HG03175 (cell line): ENCODE data around the gene AMH.

Source experiments
- ATAC-seq: cut with Tn5 transposase; IDR thresholded peaks from one replicate; pipeline ENCODE4 v1.9.1; 2021; ENCODE audit warnings: mild to moderate bottlenecking, moderate library complexity; ENCODE audit not compliant: unreplicated experiment

Gene AMH

DNA sequence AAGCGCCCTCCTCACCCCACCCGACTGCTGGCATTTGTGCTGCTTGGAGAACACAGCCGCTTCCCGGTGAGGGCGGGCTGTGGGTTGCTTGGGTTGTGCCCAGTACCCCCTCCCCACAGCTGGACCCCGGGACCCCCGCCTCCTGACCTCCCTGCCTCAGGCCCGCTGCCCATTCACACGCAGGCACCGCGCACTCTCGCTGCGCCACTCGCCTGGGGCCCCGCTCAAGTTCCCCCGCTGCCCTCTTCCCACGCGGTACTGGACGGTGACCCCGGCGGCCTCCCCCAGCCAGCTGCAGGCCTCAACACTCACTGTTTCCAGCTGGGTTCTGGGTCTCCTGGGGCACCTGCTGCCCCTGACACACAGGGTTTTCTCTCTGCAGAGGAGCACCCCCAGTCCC is 29.4 kb upstream of the AMH start:
- ATAC-seq, result no peak

DNA sequence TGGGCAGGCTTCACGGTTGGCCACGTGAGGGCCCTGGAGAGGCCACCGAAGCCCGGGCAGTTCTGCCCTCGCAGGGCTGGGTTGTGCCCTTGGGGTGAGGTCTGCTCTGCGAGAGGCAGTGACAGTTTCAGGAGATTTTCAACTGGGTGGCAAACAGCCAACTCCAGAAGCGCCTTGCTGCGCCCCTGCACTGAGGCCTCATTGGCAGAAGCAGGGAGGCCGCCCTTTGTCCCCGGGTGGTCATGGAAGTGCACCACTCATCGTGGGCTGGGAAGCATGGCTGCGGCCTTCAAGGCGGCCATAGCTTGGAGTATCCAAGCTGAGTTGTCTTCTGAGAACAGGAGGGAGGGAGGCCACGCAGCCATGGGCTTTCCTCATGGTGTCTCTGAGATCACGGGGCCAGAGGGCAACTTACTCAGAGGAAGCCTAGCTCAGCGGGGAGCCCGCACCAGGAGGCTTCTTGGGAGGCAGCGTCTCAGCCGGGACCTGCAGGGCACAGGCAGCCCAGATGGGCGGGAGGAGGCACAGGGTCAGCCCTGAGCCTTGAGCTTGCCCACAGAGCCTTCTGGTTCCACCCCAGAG is 27.8 kb upstream of the AMH start:
- ATAC-seq, result no peak

DNA sequence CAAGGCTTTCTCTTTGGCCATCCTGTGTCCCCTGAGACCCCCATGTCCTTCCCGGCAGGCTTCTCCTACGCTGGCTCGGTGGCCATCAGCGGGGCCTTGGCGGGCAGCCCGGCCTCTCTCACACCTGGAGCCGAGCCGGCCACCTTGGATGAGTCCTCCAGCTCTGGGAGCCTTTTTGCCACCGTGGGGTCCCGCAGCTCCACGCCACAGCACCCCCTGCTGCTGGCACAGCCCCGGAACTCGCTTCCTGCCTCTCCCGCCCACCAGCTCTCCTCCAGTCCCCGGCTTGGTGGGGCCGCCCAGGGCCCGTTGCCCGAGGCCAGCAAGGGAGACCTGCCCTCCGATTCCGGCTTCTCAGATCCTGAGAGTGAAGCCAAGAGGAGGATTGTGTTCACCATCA is 27.2 kb upstream of the AMH start:
- no peak for ATAC-seq

- no peak for ATAC-seq
These were observed 25.7 kb upstream of the AMH start for GRCh38 chr19:2223391-2223790.

DNA sequence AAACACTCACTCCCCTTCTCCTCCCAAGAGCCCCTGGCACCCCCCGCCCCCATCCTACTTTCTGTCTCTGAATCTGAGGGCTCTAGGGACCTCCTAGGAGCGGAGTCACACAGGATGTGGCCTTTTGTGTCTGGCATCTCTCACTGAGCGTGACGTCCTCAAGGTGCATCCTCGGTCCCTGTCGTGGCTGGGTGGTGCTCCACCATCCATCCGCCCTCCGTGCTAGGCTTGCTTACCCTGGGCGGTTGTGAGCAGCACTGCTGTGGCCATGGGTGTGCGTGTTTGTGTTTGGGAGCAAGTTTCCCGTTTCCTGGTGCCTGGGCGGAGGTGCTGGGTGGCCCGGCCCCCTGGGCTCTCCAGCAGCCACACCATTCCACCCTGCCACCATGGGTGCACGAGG is 25.2 kb upstream of the AMH start:
- no peak for ATAC-seq

- no peak for ATAC-seq
These were observed 24.3 kb upstream of the AMH start for GRCh38 chr19:2224754-2225349.

DNA sequence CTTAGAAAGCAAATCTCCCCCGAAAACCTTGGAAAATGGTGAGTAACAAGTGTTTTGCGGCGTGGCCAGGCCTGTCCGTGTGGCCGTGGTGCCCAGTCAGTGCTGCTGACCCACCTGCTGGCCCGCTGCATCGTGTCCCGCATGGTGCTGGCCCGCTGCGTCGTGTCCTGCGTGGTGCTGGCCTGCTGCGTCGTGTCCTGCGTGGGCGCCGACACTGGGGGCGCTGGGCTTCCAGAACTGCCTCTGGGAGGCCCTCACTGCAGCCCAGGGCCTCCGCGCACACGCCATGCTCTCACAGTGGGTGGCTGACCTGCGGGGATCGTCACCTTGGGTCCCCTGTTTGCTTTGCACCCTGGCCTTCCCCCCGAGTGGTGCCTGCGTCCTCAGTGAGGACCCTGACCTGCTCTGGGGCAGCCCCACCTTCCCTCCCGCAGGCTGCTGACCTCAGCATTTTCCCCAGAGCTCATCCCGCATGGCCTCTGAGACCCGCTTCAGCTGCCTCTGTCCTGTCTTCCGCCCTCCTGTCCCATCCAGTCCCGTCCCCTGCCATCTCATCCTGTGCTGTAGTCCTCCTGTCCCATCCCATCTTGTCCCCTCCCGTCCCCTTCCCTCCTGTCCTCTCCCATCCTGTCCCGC is 23.6 kb upstream of the AMH start:
- no peak for ATAC-seq

DNA sequence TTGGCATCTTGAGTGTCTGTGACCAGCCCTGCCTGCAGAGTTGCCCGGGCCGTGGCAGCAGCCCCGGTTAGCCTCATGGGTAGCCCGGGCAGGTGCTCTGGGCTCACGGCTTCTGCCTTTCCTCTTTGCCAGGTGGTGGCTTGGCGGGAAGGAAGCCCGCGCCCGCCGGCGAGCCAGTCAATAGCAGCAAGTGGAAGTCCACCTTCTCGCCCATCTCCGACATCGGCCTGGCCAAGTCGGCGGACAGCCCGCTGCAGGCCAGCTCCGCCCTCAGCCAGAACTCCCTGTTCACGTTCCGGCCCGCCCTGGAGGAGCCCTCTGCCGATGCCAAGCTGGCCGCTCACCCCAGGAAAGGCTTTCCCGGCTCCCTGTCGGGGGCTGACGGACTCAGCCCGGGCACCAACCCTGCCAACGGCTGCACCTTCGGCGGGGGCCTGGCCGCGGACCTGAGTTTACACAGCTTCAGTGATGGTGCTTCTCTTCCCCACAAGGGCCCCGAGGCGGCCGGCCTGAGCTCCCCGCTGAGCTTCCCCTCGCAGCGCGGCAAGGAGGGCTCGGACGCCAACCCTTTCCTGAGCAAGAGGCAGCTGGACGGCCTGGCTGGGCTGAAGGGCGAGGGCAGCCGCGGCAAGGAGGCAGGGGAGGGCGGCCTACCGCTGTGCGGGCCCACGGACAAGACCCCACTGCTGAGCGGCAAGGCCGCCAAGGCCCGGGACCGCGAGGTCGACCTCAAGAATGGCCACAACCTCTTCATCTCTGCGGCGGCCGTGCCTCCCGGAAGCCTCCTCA is 22.9 kb upstream of the AMH start:
- ATAC-seq, result no peak

DNA sequence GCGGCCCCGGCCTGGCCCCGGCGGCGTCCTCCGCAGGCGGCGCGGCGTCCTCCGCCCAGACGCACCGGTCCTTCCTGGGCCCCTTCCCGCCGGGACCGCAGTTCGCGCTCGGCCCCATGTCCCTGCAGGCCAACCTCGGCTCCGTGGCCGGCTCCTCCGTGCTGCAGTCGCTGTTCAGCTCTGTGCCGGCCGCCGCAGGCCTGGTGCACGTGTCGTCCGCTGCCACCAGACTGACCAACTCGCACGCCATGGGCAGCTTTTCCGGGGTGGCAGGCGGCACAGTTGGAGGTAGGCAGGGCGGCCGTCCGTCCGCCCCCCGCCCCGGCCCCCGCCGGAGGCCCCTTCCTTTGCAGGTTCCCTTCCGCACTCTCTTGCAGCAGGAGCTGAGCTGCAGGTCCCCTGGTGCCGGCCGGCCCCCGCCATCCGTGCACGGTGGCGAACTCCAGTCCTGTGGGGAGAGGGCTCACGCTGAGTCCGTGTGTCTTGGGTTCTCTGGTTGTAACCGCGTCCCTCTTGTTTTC is 22.2 kb upstream of the AMH start:
- no peak for ATAC-seq

- no peak for ATAC-seq
These were observed 21.5 kb upstream of the AMH start for GRCh38 chr19:2227415-2228156.

GRCh38 chr19:2228157-2229030 is 20.7 kb upstream of the AMH start:
- no peak for ATAC-seq

DNA sequence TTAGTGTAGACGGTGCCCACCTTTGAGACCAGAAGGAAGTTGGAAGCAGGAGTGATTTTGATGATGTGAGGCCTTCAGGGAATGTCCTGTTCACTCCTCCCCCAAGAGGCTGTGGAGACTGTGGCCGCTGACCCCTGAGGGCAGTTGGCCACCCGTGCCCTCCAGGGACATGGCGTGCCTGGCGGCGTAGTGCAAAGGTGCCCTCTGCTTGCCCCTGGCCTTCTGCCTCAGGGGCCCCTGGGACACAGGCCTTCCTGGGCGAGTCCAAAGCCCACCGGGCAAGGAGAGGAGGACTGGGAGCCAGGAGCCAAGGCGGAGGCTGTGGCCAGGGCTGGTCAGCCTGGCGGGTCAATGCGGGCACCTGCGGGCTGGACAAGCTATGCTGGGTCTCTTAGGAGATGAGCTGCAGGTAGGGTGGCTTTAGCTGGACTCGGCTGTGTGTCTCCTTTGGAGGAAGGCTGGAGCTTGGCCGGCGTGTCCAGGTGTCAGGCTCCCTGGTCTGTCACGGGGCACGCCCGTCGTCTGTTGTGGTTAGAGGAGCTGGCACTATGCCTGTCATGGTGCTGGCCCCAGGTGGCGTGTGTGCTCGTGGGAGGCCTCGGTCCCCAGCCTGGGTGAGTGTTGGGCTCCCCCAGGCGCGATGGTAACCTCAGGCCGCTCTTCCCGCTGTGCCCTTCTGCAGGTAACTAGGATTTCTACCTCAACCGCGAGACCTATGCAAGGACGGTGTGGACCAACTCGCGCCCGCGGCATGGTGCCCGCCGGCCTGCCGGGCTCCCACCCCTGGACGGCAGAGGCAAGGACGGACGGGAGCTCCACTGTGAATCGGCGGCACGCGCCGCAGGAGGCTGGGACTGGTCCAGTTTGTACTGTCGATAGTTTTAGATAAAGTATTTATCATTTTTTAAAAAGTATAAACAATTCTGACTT is 19.8 kb upstream of the AMH start:
- ATAC-seq, result no peak

DNA sequence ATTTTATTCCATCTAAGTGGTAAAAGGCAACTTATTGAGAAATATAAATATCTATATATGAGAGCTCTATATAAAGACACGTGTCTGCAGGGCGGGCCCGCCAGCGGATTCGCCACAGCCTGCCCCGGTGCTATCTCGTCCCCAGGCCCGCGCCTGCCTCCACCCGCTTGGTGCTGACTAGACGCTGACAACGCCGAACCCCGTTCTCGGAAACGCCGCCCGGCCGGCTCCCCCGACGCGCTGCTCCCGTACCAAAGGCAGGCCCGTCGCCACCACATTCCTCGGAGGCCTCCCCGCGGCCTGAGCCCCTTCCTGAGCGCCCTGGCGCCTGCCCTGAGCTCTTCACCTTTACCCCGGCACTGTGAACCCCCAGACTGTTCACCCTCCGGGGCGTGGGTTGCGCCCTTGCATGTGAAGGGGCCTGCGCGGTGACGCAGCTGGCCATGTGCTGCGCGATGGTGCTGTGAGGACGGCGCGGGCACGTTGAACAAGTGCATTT is 19.0 kb upstream of the AMH start:
- no peak for ATAC-seq

GRCh38 chr19:2230807-2231533 is 18.2 kb upstream of the AMH start:
- ATAC-seq, result no peak

- ATAC-seq, result no peak
These were observed 17.4 kb upstream of the AMH start for GRCh38 chr19:2231621-2232221.

- ATAC-seq, result no peak
These were observed 16.6 kb upstream of the AMH start for GRCh38 chr19:2232286-2233151.
